Activated T-helper 1 cell treated with anti-CD3 and anti-CD28 coated beads, Interleukin-12 subunit alpha, Interleukin-12 subunit beta, Interleukin-2, Interleukin-4 antibody, amounts not matched to agents 30 ng/mL and 10 ng/mL and 1 ng/mL, durations not matched to agents 14 hours and 24 hours and 36 hours (primary cell): ENCODE data around the gene PIN4. TPM values are rescaled to one million over a fixed set of nuclear protein-coding genes. Genes with fewer than 3 reads are reported as not detected.
"Not testable (repeated sequence)": the region's sequence is repeated elsewhere in the genome, so short reads cannot be mapped to it uniquely, and the experiment has no call there.

Experiments used
- DNase-seq: peaks from one replicate; pipeline ENCODE4 v3.0.0; 2021; ENCODE audit warnings: low spot score
- H3K27ac Mint-ChIP-seq: one replicate; pipeline ENCODE4 v1.8.0; 2021; ENCODE audit warnings: mild to moderate bottlenecking, mixed read lengths
- H3K27me3 Mint-ChIP-seq: one replicate; pipeline ENCODE4 v1.8.0; 2022; ENCODE audit warnings: mild to moderate bottlenecking, moderate library complexity, mixed read lengths; ENCODE audit not compliant: insufficient read depth
- H3K36me3 Mint-ChIP-seq: one replicate; pipeline ENCODE4 v1.8.0; 2021; ENCODE audit warnings: low read depth, mixed read lengths
- H3K4me1 Mint-ChIP-seq: one replicate; pipeline ENCODE4 v1.8.0; 2021; ENCODE audit warnings: low read depth, mixed read lengths
- H3K4me3 Mint-ChIP-seq: one replicate; pipeline ENCODE4 v1.8.0; 2021; ENCODE audit warnings: mild to moderate bottlenecking, moderate library complexity, mixed read lengths
- H3K9me3 Mint-ChIP-seq: one replicate; pipeline ENCODE4 v1.8.0; 2021; ENCODE audit warnings: mixed read lengths
- intact Hi-C: fragments of 100-400 bp; cut with micrococcal nuclease; formaldehyde crosslinking; loops from one replicate; pipeline ENCODE4 v1.15.1; 2024
- total RNA-seq: library from RNA; stranded (reverse); gene quantifications from 2 replicates; pipeline ENCODE4 v1.2.3, GENCODE V29; 2022

The PIN4 gene
- total RNA-seq, 1 donor from 2014 or later: 10.2 TPM

DNA sequence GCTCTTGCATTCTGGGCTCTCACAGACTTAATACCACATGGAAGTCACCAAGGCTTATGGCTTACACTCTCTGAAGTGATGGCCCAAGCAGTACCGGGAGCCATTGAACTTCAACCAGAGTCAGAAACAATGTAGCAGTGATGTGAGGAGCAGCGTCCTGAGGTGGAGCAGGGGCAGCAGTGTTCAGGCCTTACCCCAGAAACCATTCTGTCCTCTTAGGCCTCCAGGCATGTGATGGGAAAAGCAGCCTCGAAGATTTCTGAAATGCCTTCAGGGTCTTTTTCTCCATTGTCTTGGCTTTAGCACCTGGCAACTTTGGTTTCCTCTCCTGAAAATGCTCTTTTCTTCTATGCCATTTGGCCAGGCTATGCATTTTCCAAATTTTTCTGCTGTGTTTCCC, 22.8 kb upstream of the PIN4 start:
- Mint-ChIP-seq H3K9me3 (no peaks in the 10 kb centered on the region), H3K36me3 (no peaks in the 10 kb centered on the region), H3K4me1 (no peaks in the 10 kb centered on the region), H3K27me3 (peaks cover 11% of the 10 kb centered on the region), H3K27ac (no peak overlapping the region), H3K4me3 (no peak overlapping the region)
- no peak for DNase-seq
- intact Hi-C loops: no loop called here

DNA sequence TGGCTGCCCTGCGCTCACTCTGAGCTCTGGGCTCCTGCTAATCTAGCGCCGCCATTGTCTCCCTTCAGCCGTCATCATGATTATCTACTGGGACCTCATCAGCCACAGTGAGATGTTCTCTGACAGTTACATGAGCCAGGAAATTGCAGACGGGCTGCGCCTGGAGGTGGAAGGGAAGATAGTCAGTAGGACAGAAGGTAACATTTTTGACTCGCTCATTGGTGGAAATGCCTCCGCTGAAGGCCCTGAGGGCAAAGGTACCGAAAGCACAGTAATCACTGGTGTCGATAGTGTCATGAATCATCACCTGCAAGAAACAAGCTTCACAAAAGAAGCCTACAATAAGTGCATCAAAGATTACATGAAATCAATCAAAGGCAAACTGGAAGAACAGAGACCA, 21.8 kb upstream of the PIN4 start:
- DNase-seq: no peak
- no peak overlapping the region for H3K4me3 Mint-ChIP-seq
- peaks cover 11% of the 10 kb centered on the region for H3K27me3 Mint-ChIP-seq
- no peaks in the 10 kb centered on the region for H3K4me1 Mint-ChIP-seq
- no peaks in the 10 kb centered on the region for H3K9me3 Mint-ChIP-seq
- H3K36me3 Mint-ChIP-seq: no peaks in the 10 kb centered on the region
- H3K27ac Mint-ChIP-seq: no peak overlapping the region
- intact Hi-C loops: no loop called here

DNA sequence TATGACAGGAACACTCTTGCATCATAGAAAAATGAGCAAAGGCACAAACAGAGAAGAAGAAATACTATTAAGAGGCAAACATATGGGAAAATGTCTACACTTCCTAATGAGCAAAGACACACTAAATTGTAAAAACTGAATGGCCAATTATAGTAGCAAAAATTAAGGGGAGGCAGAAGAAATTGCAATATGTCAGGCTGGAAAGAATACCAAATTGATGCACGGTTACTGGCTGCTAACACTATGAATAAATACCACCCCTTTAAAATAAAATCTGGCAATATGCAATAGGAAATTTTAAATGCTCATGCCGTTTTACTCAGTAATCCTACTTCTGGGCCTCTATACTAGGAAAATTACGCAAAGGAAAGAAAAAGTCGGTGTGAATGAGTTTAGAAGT, 16.0 kb upstream of the PIN4 start:
- no peak overlapping the region for H3K4me3 Mint-ChIP-seq
- H3K9me3 Mint-ChIP-seq: no peaks in the 10 kb centered on the region
- H3K27ac Mint-ChIP-seq: no peak overlapping the region
- no peak for DNase-seq
- peaks cover under 1% of the 10 kb centered on the region for H3K27me3 Mint-ChIP-seq
- H3K4me1 Mint-ChIP-seq: peaks cover 11% of the 10 kb centered on the region
- intact Hi-C loops: no loop called here
- no peaks in the 10 kb centered on the region for H3K36me3 Mint-ChIP-seq

GRCh38 chrX:72169008-72169728, 12.4 kb upstream of the PIN4 start:
- peak; percentile 6 for DNase-seq
- H3K27ac Mint-ChIP-seq: peak overlapping the region; percentile 79
- H3K36me3 Mint-ChIP-seq: no peaks in the 10 kb centered on the region
- H3K4me1 Mint-ChIP-seq: peaks cover 11% of the 10 kb centered on the region
- no peaks in the 10 kb centered on the region for H3K27me3 Mint-ChIP-seq
- no peaks in the 10 kb centered on the region for H3K9me3 Mint-ChIP-seq
- H3K4me3 Mint-ChIP-seq: peak overlapping the region; percentile 56
- intact Hi-C loops: loop anchor here (1.0 kb wide), 1 partner anchor 12 kb away; the partner anchor contains the start of gene PIN4

GRCh38 chrX:72176289-72176688, 5.3 kb upstream of the PIN4 start:
- H3K9me3 Mint-ChIP-seq, H3K4me3 Mint-ChIP-seq, H3K27ac Mint-ChIP-seq, H3K36me3 Mint-ChIP-seq, H3K27me3 Mint-ChIP-seq, intact Hi-C loops, DNase-seq: not testable (repeated sequence)
- H3K4me1 Mint-ChIP-seq: peaks cover 11% of the 10 kb centered on the region

- no peak for DNase-seq
- Mint-ChIP-seq H3K27ac (no peak overlapping the region), H3K4me1 (peaks cover 11% of the 10 kb centered on the region), H3K4me3 (no peak overlapping the region), H3K9me3 (no peaks in the 10 kb centered on the region), H3K36me3 (no peaks in the 10 kb centered on the region), H3K27me3 (no peaks in the 10 kb centered on the region)
- intact Hi-C loops: no loop called here
Observed at GRCh38 chrX:72176981-72177380, 4.6 kb upstream of the PIN4 start.

DNA sequence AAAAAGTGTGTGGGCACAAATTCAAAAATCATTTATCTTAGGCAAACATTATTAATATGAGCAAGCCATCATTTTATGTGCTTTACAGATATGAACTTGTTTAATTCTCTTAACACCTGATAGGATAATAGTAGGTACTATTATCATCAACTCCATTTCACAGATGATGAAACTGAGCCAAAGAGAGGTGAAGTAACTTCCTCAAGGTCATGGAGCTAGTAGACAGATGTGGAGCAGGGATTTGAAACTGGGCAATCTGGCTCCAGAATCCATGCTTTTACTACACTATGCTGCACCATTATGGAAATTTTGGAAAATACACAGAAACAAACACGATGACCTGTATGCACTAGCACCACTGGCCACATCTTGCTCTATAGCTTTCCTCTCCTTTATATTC, 1.0 kb upstream of the PIN4 start:
- H3K27ac Mint-ChIP-seq: no peak overlapping the region

GRCh38 chrX:72182924-72183323, 1.4 kb downstream of the PIN4 start:
- no peak for DNase-seq
- Mint-ChIP-seq H3K27ac (no peak overlapping the region), H3K27me3 (no peaks in the 10 kb centered on the region), H3K4me3 (no peak overlapping the region), H3K4me1 (peaks cover 16% of the 10 kb centered on the region), H3K9me3 (no peaks in the 10 kb centered on the region), H3K36me3 (peaks cover 4% of the 10 kb centered on the region)
- intact Hi-C loops: no loop called here

More for the DNA sequence above, 1.0 kb upstream of the PIN4 start:
- Mint-ChIP-seq H3K9me3 (no peaks in the 10 kb centered on the region), H3K27me3 (no peaks in the 10 kb centered on the region), H3K4me1 (peaks cover 15% of the 10 kb centered on the region), H3K36me3 (peaks cover 3% of the 10 kb centered on the region), H3K4me3 (no peak overlapping the region)
- DNase-seq: no peak
- intact Hi-C loops: loop anchor here (2.0 kb wide), 1 partner anchor 392 kb away; the partner anchor contains the start of gene HDAC8

DNA sequence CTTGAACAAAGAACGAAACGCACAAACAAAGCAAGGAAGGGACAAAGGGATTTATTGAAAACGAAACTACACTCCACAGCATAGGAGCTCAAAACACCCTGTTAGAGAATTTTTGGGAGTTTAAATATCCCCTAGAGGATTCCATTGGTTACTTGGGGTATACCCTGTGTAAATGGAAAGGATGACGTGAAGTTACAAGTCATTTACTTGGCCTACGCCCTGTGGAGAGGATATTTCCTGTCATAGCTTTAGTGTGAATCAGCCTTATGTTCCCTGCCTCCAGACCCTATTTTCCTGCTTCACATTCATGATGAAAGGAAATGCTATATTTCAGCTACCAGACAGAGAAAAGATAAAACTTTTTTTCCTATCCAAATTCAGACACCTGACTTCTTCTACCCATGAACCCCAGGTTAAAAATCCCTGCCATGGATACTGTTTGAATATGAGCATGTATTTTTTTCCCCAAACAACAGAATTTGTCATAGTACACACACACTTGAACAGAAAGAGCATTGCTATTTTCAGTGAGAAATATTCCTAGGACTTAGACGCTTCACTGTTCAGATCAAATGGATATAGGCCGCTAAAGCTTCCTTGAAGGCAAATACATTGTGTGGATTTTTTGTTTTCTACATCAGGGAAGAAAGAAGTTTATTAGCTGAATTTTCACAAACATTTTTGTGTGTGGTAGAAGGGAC, 20.4 kb downstream of the PIN4 start:
- Mint-ChIP-seq H3K4me1 (no peaks in the 10 kb centered on the region), H3K36me3 (peaks cover 4% of the 10 kb centered on the region), H3K9me3 (no peaks in the 10 kb centered on the region), H3K27ac (no peak overlapping the region), H3K27me3 (no peaks in the 10 kb centered on the region), H3K4me3 (no peak overlapping the region)
- intact Hi-C loops: no loop called here
- DNase-seq: no peak

- Mint-ChIP-seq H3K4me1 (no peaks in the 10 kb centered on the region), H3K9me3 (no peaks in the 10 kb centered on the region), H3K27me3 (no peaks in the 10 kb centered on the region), H3K27ac (no peak overlapping the region), H3K36me3 (peaks cover 10% of the 10 kb centered on the region), H3K4me3 (no peak overlapping the region)
- intact Hi-C loops: no loop called here
- no peak for DNase-seq
Observed at GRCh38 chrX:72202792-72203401, 21.3 kb downstream of the PIN4 start.

DNA sequence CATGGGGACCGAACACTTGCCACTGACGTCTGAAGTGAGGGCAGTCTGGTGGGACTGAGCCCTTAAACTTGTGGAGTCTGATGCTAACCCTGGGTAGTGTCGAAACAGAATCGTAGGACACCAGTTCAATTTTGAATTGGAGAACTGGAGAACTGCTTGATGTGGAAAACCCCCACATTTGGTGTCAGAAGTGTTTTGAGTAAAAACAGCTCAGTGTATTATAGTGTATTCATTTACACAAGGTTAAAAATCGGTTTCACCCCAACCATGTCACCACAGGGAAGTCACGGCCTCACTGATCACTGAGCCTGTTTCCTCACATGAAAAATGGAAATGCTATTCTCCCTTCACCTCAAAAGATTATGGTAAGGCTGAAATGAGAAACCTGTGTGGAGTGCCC, 21.9 kb downstream of the PIN4 start:
- Mint-ChIP-seq H3K36me3 (peaks cover 10% of the 10 kb centered on the region), H3K27ac (no peak overlapping the region), H3K4me3 (no peak overlapping the region), H3K9me3 (no peaks in the 10 kb centered on the region), H3K27me3 (no peaks in the 10 kb centered on the region), H3K4me1 (no peaks in the 10 kb centered on the region)
- intact Hi-C loops: no loop called here
- DNase-seq: no peak

DNA sequence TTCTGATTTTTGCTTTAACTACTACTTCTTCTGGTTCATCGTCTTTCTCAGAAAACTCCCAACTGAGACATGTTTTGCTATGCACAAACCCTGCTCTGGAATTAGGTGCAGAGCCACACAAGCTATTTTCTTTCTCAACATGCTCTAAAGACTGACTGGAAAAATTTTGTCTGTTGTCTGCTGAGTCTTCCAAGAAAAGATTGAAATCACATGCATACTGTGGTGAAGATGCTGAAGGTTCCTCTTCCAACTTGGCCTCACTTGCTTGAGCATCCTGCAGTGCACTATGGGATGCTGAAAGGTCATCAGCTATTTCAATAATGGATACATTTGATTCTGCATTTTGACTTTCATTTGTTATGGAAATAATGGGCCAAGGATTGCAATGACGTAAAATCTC, 24.1 kb downstream of the PIN4 start:
- no peak for DNase-seq
- Mint-ChIP-seq H3K4me3 (no peak overlapping the region), H3K36me3 (peaks cover 16% of the 10 kb centered on the region), H3K9me3 (no peaks in the 10 kb centered on the region), H3K27me3 (no peaks in the 10 kb centered on the region), H3K4me1 (no peaks in the 10 kb centered on the region), H3K27ac (no peak overlapping the region)
- intact Hi-C loops: no loop called here

- intact Hi-C loops: no loop called here
- Mint-ChIP-seq H3K4me3 (no peak overlapping the region), H3K9me3 (no peaks in the 10 kb centered on the region), H3K4me1 (no peaks in the 10 kb centered on the region), H3K36me3 (peaks cover 18% of the 10 kb centered on the region), H3K27ac (no peak overlapping the region), H3K27me3 (no peaks in the 10 kb centered on the region)
- no peak for DNase-seq
Observed at GRCh38 chrX:72207366-72207765, 25.8 kb downstream of the PIN4 start.
